K562 (cell line): ENCODE measurements around the gene FOSL2. TPM values are rescaled to one million over a fixed set of nuclear protein-coding genes. Genes with fewer than 3 reads are reported as not detected.

Experiments
- GATAD2B ChIP-seq: fragments of 450-650 bp; IDR thresholded peaks from 2 replicates; pipeline ENCODE4 v1.6.1; 2017; ENCODE audit warnings: mild to moderate bottlenecking, borderline replicate concordance
- MEIS2 ChIP-seq: fragments of 450-650 bp; IDR thresholded peaks from 2 replicates; pipeline ENCODE4 v1.6.1; 2014; ENCODE audit warnings: mild to moderate bottlenecking; ENCODE audit not compliant: partially characterized antibody
- NFE2 ChIP-seq: IDR thresholded peaks from 2 replicates; pipeline ENCODE4 v1.6.1; 2014; ENCODE audit warnings: antibody characterized with exemption, low read depth
- TCF3 ChIP-seq: sonication (generic); formaldehyde crosslinking; IDR thresholded peaks from 2 replicates; pipeline ENCODE4 v1.4.0; 2020; ENCODE audit warnings: mild to moderate bottlenecking, missing genetic modification reagents
- TEAD1 ChIP-seq, 2 experiments: fragments of 450-650 bp in 1 of 2; sonication (generic) in 1 of 2; formaldehyde crosslinking; IDR thresholded peaks; 2 replicates each; pipeline versions ENCODE4 v1.4.0 to v1.8.0; 2020 to 2022; ENCODE audit warnings: mild to moderate bottlenecking in 2 of 2, missing genetic modification reagents in 1 of 2
- TEAD4 ChIP-seq, 2 experiments: sonication (generic) in 1 of 2; formaldehyde crosslinking in 1 of 2; IDR thresholded peaks; 2 replicates each; pipeline versions ENCODE4 v1.6.1 to v1.8.0; 2012 to 2022; ENCODE audit warnings: borderline replicate concordance in 1 of 2, inconsistent platforms in 1 of 2, low read length in 1 of 2, mild to moderate bottlenecking in 1 of 2, missing genetic modification reagents in 1 of 2
- polyA plus RNA-seq, 8 experiments: library from polyadenylated mRNA; depleted of rRNA in 4 of 8; stranded (reverse) in 5 of 8; unstranded in 3 of 8; fragments of >200 nt; fragmentation: Nextera tagmentation in 2 of 8; fragmentation: Illumina TruSeq in 1 of 8; extraction: Ambion mirVana in 2 of 8; extraction: Trizol in 1 of 8; gene quantifications; 2 replicates each; pipeline versions ENCODE4 v1.2.1 to v1.2.3, GENCODE V29; 2011 to 2014; ENCODE audit warnings: inconsistent platforms in 1 of 8, missing spikeins in 1 of 8
- total RNA-seq, 7 experiments: library from RNA; depleted of rRNA in 6 of 7; stranded (reverse); fragments of >200 nt in 6 of 7; fragmentation: Illumina TruSeq in 2 of 7; extraction: Trizol in 2 of 7; gene quantifications; 2 replicates each; pipeline versions ENCODE4 v1.2.1 to v1.2.3, GENCODE V29; 2011 to 2021; ENCODE audit warnings: low replicate concordance in 1 of 7
- TF ChIP-seq, protein P1 (sequence below), 2 experiments: fragments of 250-450 bp in 1 of 2; fragments of 450-650 bp in 1 of 2; sonication (Bioruptor Pico) in 1 of 2; IDR thresholded peaks; 2 replicates each; pipeline versions ENCODE4 v1.6.1 to v1.8.0; 2016 to 2021; ENCODE audit warnings: mild to moderate bottlenecking in 2 of 2, moderate library complexity in 2 of 2, missing compliant biosample characterization in 1 of 2, missing genetic modification characterization in 1 of 2
- TF ChIP-seq, protein P2 (sequence below): sonication (generic); formaldehyde crosslinking; IDR thresholded peaks from 2 replicates; pipeline ENCODE4 v1.8.1; 2022; ENCODE audit warnings: missing genetic modification reagents
- TF ChIP-seq, protein P3 (sequence below): fragments of 250-450 bp; sonication (Bioruptor Pico); IDR thresholded peaks from 2 replicates; pipeline ENCODE4 v1.8.0; 2022; ENCODE audit warnings: moderate library complexity, mild to moderate bottlenecking, inconsistent platforms
- TF ChIP-seq, protein P4 (sequence below): fragments of 250-450 bp; sonication (Bioruptor Pico); IDR thresholded peaks from 2 replicates; pipeline ENCODE4 v1.4.0; 2020; ENCODE audit warnings: mild to moderate bottlenecking, moderate library complexity, borderline replicate concordance

Gene FOSL2
- total and polyA plus RNA-seq, 9 of the 15 experiments (the other 6 are each of a cell fraction or from before 2014, with no cell fraction given), result 0.04 to 2.9 (median 0.80) TPM

DNA sequence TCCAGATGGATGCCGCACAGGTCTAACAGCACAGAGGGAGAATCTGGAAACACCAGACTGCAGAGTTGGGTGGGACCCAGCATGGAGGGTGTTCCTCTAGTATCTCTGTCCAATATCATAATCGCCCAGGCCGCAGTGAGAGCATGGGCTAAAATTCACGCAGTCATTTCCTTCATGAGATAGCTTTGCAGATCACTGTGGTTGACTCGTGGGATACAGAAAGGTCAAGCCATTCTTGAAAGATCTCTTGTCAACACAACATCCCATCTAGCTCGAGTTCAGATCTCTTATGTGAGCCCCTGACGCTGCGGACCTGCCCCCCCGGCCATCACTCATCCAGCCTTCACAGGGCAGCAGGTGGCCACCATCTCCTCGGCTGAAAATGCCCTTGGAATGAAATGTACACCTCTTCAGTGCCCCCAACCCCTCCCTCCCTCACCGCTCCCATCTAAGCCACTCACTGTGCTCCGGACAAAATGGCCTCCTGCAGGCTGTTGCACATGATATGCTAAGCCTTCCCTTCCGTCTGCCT, 45.9 kb downstream of the FOSL2 start (continued):
- TF ChIP-seq MEIS2 (peak; percentile 38), TCF3 (CRISPR knock-in tag) (peak; percentile 35), GATAD2B (no peak), NFE2 (peak; percentile 81), TEAD4 (IDR thresholded peaks at IDR 0.05; ENCODE audit: low read length) (peak; percentile 28; the same call in 1 of the 2 replicates), TEAD4 (CRISPR knock-in tag; IDR thresholded peaks at IDR 0.05; ENCODE audit: borderline replicate concordance) (no peak), TEAD1 (CRISPR knock-in tag; IDR thresholded peaks at IDR 0.05) (0 out of 4 replicates have a peak, but pooled peaks of 1 of the 2 experiments have one; percentile 37)
- TF ChIP-seq, protein P1, sequence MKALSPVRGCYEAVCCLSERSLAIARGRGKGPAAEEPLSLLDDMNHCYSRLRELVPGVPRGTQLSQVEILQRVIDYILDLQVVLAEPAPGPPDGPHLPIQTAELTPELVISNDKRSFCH (CRISPR knock-in tag; IDR thresholded peaks at IDR 0.05), result no peak
- TF ChIP-seq, protein P1 (tag; IDR thresholded peaks at IDR 0.05), result peak; percentile 86
- TF ChIP-seq, protein P2, sequence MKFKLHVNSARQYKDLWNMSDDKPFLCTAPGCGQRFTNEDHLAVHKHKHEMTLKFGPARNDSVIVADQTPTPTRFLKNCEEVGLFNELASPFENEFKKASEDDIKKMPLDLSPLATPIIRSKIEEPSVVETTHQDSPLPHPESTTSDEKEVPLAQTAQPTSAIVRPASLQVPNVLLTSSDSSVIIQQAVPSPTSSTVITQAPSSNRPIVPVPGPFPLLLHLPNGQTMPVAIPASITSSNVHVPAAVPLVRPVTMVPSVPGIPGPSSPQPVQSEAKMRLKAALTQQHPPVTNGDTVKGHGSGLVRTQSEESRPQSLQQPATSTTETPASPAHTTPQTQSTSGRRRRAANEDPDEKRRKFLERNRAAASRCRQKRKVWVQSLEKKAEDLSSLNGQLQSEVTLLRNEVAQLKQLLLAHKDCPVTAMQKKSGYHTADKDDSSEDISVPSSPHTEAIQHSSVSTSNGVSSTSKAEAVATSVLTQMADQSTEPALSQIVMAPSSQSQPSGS, result no peak
- TF ChIP-seq, protein P3, sequence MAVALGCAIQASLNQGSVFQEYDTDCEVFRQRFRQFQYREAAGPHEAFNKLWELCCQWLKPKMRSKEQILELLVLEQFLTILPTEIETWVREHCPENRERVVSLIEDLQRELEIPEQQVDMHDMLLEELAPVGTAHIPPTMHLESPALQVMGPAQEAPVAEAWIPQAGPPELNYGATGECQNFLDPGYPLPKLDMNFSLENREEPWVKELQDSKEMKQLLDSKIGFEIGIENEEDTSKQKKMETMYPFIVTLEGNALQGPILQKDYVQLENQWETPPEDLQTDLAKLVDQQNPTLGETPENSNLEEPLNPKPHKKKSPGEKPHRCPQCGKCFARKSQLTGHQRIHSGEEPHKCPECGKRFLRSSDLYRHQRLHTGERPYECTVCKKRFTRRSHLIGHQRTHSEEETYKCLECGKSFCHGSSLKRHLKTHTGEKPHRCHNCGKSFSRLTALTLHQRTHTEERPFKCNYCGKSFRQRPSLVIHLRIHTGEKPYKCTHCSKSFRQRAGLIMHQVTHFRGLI (CRISPR knock-in tag), result no peak
- TF ChIP-seq, protein P4, sequence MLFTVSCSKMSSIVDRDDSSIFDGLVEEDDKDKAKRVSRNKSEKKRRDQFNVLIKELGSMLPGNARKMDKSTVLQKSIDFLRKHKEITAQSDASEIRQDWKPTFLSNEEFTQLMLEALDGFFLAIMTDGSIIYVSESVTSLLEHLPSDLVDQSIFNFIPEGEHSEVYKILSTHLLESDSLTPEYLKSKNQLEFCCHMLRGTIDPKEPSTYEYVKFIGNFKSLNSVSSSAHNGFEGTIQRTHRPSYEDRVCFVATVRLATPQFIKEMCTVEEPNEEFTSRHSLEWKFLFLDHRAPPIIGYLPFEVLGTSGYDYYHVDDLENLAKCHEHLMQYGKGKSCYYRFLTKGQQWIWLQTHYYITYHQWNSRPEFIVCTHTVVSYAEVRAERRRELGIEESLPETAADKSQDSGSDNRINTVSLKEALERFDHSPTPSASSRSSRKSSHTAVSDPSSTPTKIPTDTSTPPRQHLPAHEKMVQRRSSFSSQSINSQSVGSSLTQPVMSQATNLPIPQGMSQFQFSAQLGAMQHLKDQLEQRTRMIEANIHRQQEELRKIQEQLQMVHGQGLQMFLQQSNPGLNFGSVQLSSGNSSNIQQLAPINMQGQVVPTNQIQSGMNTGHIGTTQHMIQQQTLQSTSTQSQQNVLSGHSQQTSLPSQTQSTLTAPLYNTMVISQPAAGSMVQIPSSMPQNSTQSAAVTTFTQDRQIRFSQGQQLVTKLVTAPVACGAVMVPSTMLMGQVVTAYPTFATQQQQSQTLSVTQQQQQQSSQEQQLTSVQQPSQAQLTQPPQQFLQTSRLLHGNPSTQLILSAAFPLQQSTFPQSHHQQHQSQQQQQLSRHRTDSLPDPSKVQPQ, result no peak
